PFSK-1 (cell line): Measurements from ENCODE around the gene RAB8A.

Experiments
- FOXP2 ChIP-seq: optimal IDR thresholded peaks from 2 replicates; pipeline ENCODE3; 2011; ENCODE audit warnings: borderline replicate concordance, control low read depth, inconsistent platforms; ENCODE audit not compliant: insufficient read depth; ENCODE audit errors: extremely low read length, extremely low read depth
- POLR2AphosphoS5 ChIP-seq: IDR thresholded peaks from 2 replicates; pipeline ENCODE4 v1.6.1; 2012; ENCODE audit warnings: low read depth, mild to moderate bottlenecking, control low read depth, low read length, moderate library complexity
- REST ChIP-seq, 2 experiments: IDR thresholded peaks; 2 replicates each; pipeline versions ENCODE4 v1.6.1 to v1.8.0; 2011 to 2012; ENCODE audit warnings: low read depth in 2 of 2, low read length in 2 of 2, control low read depth in 1 of 2, inconsistent platforms in 1 of 2, mild to moderate bottlenecking in 1 of 2, moderate library complexity in 1 of 2; ENCODE audit not compliant: insufficient read depth in 1 of 2
- SIN3A ChIP-seq: IDR thresholded peaks from 2 replicates; pipeline ENCODE4 v1.6.1; 2012; ENCODE audit warnings: mild to moderate bottlenecking, low read length, moderate library complexity, borderline replicate concordance; ENCODE audit not compliant: insufficient read depth
- TAF1 ChIP-seq: IDR thresholded peaks from 2 replicates; pipeline ENCODE4 v1.6.1; 2012; ENCODE audit warnings: low read length, control low read depth, borderline replicate concordance; ENCODE audit not compliant: insufficient read depth

RAB8A gene

DNA sequence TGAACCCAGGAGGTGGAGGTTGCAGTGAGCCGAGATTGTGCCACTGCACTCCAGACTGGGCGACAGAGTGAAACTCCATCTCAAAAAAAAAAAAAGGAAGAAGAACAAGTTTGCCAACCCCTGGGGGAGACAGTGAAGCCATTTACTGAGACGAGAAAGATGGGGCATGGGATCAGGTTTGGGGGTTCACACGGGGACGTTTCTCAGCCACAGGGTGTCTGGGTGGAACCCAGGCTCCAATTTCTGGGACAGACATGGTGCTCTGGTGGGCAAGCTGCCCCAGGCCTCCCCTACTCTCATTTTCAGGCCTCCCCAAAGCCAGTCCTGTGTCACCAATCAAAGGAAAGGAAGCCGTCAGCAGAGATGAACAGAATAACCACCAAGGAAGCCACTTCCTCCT, 45.2 kb downstream of the RAB8A start:
- TF ChIP-seq FOXP2 (no peak), TAF1 (no peak), POLR2AphosphoS5 (no peak), REST (IDR thresholded peaks at IDR 0.05; ENCODE audit: insufficient read depth in 1 of 2, low read depth in 2 of 2, low read length in 2 of 2) (no peak), SIN3A (no peak)

- TF ChIP-seq REST (IDR thresholded peaks at IDR 0.05; ENCODE audit: insufficient read depth in 1 of 2, low read depth in 2 of 2, low read length in 2 of 2): no peak
- TF ChIP-seq SIN3A: no peak
- no peak for TF ChIP-seq TAF1
- TF ChIP-seq FOXP2: no peak
- no peak for TF ChIP-seq POLR2AphosphoS5
Observed at GRCh38 chr19:16157601-16158000, 45.9 kb downstream of the RAB8A start.

DNA sequence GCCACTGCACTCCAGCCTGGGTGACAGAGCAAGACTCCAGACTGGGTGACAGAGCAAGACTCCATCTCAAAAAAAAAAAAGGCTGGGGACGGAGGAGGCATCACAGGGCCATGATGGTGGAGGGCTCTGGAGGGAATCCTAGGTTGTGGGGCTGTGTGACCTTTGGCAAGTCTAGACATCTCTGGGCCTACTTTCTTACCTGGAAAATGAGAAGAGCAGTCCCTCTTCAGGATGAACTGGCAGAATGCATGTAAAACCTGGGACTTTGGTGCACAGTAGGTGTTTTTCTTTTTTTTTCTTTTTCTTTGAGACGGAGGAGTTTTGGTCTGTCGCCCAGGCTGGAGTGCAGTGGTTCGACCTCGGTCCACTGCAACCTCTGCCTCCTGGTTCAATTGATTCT, 48.0 kb downstream of the RAB8A start:
- TF ChIP-seq TAF1: no peak
- TF ChIP-seq FOXP2: no peak
- TF ChIP-seq REST (IDR thresholded peaks at IDR 0.05; ENCODE audit: insufficient read depth in 1 of 2, low read depth in 2 of 2, low read length in 2 of 2): no peak
- TF ChIP-seq POLR2AphosphoS5: no peak
- no peak for TF ChIP-seq SIN3A

DNA sequence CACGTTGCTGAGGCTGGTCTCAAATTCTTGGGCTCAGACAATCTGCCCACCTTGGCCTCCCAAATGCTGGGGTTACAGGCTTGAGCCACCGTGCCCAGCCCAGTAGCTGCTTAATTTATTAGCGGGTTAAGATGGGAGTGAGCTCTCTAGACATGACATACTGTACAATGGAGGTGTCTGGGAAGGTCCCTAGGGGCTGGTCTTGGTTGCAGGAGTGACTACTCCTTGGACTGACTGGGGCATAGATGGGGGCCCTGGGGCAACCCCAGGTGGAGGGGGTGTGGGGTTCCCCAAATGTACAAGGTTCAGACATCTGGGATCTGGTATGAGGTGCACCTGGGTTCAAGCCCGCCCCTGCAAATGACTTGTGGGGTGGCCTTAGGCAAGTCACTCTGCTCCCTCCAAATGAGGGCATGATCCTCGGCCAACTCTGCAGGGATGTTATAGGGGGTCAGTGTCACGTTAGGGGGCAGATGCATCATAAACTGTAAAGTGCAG, 48.8 kb downstream of the RAB8A start:
- TF ChIP-seq REST (IDR thresholded peaks at IDR 0.05; ENCODE audit: insufficient read depth in 1 of 2, low read depth in 2 of 2, low read length in 2 of 2) (no peak), SIN3A (no peak), TAF1 (no peak), FOXP2 (no peak), POLR2AphosphoS5 (no peak)

DNA sequence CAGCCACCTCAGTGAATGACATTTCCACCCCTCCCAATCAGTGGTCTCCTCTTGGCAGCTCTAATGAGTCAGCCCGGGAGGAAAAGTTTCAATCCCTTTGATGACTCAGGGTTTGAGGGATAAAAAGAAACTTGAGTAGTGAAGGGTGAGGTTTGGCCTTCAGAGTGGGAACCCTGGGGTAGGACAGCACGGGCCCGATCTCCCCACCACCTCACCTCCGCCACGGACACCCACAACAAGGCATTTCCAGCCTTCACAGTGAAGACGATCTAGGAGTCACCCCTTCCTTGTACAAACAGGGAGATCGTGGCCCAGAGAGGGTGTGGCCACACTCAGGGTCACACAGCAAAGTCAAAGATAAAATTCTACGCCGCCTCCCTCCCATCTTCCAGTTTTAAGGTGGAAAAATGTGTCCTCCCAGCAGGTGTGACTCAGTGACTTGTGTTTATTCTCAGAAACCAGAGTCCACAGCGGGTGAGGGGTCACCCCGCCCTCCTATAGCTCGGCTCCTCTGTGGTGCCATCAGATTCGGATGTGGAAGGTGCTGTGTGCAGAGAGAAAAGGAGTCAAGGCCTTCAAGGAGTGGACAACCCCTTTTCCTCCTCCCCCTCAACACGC, 49.4 kb downstream of the RAB8A start:
- TF ChIP-seq POLR2AphosphoS5 (no peak), TAF1 (no peak), REST (IDR thresholded peaks at IDR 0.05; ENCODE audit: insufficient read depth in 1 of 2, low read depth in 2 of 2, low read length in 2 of 2) (no peak), FOXP2 (no peak), SIN3A (no peak)
